Mesodermal cell (in vitro differentiated cells): ENCODE data around the gene VEPH1. TPM values are rescaled to one million over a fixed set of nuclear protein-coding genes. Genes with fewer than 3 reads are reported as not detected.

Experiments used
- H3K27ac ChIP-seq: 2 replicates; pipeline ENCODE4 v1.7.0; 2013; ENCODE audit warnings: mild to moderate bottlenecking, low read depth, low read length, moderate library complexity; ENCODE audit not compliant: severe bottlenecking
- H3K36me3 ChIP-seq: 2 replicates; pipeline ENCODE4 v1.7.1; 2013; ENCODE audit warnings: mild to moderate bottlenecking, low read length, moderate library complexity; ENCODE audit not compliant: control insufficient read depth, insufficient read depth
- H3K4me1 ChIP-seq: one replicate; pipeline ENCODE4 v1.7.1; 2013; ENCODE audit warnings: mild to moderate bottlenecking, low read length; ENCODE audit not compliant: insufficient read depth, control insufficient read depth, poor library complexity, severe bottlenecking
- H3K4me3 ChIP-seq: 2 replicates; pipeline ENCODE4 v1.7.0; 2013; ENCODE audit warnings: low read length, control low read depth, mild to moderate bottlenecking; ENCODE audit not compliant: insufficient read depth, poor library complexity, severe bottlenecking; ENCODE audit errors: extremely low read depth
- H3K9me3 ChIP-seq: 2 replicates; pipeline ENCODE4 v1.7.1; 2013; ENCODE audit warnings: mild to moderate bottlenecking, low read length, moderate library complexity; ENCODE audit not compliant: control insufficient read depth
- WGBS, 2 experiments: methylation state at CpG; one replicate each; pipeline ENCODE4 v1.1.5; 2013; ENCODE audit warnings: missing lambda C conversion rate in 2 of 2; ENCODE audit not compliant: insufficient coverage in 2 of 2; 5-methylcytosine and 5-hydroxymethylcytosine counted together
- polyA plus RNA-seq, 2 experiments: library from polyadenylated mRNA; stranded (reverse); fragments of 50-300 nt; gene quantifications; one replicate each; pipeline ENCODE4 v1.2.3, GENCODE V29; 2013

VEPH1 gene
- polyA plus RNA-seq (2013, experiment 1 of 2): 7.4 TPM
- 7.2 TPM for polyA plus RNA-seq (2013, experiment 2 of 2)

- Histone ChIP-seq H3K36me3 (no peaks in the 10 kb centered on the region), H3K9me3 (no peaks in the 10 kb centered on the region), H3K4me3 (no peak within 1 kb of the TSS), H3K27ac (peak within 1 kb of the TSS; percentile 29), H3K4me1 (peaks cover 3% of the 10 kb centered on the region)
- 33 to 38% methylated on average over 5 of the region's 7 CpGs for WGBS, 2 experiments
Observed at GRCh38 chr3:157502916-157503595, at the start of gene VEPH1. Gene VEPH1, minus strand, starts transcription at chr3:157503416. Its CDS starts 8,067 bp downstream, at chr3:157495349.

GRCh38 chr3:157551961-157552360 is 48.7 kb upstream of the VEPH1 start:
- H3K36me3 ChIP-seq: no peaks in the 10 kb centered on the region

GRCh38 chr3:157549498-157549897 is 46.3 kb upstream of the VEPH1 start:
- Histone ChIP-seq H3K9me3 (no peaks in the 10 kb centered on the region), H3K4me3 (no peak overlapping the region), H3K36me3 (no peaks in the 10 kb centered on the region), H3K27ac (no peak overlapping the region), H3K4me1 (no peaks in the 10 kb centered on the region)
- WGBS, 2 experiments: 100% methylated on average over 1 of the region's 2 CpGs; no CpG with 5 or more reads in 1 of the 2 experiments

More at GRCh38 chr3:157551961-157552360, 48.7 kb upstream of the VEPH1 start:
- Histone ChIP-seq H3K27ac (no peak overlapping the region), H3K4me1 (no peaks in the 10 kb centered on the region), H3K9me3 (no peaks in the 10 kb centered on the region), H3K4me3 (no peak overlapping the region)
- WGBS, 2 experiments: 83 to 100% methylated on average over 1 of the region's 1 CpG

- Histone ChIP-seq H3K4me1 (no peaks in the 10 kb centered on the region), H3K4me3 (no peak overlapping the region), H3K27ac (no peak overlapping the region), H3K36me3 (no peaks in the 10 kb centered on the region), H3K9me3 (peaks cover 8% of the 10 kb centered on the region)
- 79 to 84% methylated on average over 2 to 3 of the region's 4 CpGs for WGBS, 2 experiments
Observed at GRCh38 chr3:157544501-157545130, 41.4 kb upstream of the VEPH1 start.

GRCh38 chr3:157543501-157544035 is 40.4 kb upstream of the VEPH1 start:
- peak overlapping the region; percentile 24 for H3K4me3 ChIP-seq
- 90 to 93% methylated on average over 8 to 10 of the region's 13 CpGs for WGBS, 2 experiments
- H3K36me3 ChIP-seq: no peaks in the 10 kb centered on the region
- H3K4me1 ChIP-seq: no peaks in the 10 kb centered on the region
- peaks cover 8% of the 10 kb centered on the region for H3K9me3 ChIP-seq
- no peak overlapping the region for H3K27ac ChIP-seq

DNA sequence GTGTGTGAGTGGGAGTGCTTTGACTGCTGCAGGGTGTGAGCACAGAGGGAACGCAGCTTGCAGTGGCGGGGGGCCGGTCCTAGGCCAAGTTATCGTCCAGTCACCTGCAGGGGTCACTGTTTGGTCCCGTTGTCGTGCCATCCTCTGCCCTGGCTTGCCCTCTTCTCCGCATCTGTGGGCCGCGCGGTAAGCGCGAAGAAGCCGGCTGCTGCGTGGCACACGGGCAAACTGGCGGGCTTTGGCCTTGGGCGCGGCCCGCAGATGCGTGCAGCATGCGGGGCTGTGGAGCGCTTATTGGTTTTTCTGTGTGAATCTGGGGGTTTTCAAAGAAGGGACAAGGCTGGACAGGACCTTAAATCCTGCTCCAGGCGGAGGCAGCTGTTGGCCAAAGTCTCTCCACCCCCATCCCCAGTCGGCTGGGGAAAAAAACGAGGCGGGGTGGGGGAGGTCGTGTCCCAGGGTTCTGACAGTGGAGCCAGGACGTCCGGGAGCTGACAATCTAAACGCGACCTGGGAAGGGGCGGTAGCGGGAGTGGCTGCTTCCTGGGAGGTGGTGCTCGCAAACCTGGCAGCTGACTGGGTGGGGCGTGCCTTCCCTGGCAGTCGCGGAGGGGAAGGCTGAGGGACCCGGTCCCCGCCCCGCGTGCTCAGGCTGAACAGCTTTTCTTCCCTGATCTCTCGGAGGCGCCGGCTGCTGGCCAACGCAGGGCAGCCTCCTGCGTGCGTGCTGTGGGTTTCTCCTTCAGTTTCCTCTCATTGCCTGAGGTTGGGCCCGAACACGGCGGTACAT is 39.7 kb upstream of the VEPH1 start:
- H3K9me3 ChIP-seq: peaks cover 8% of the 10 kb centered on the region
- WGBS, 2 experiments: 34 to 47% methylated on average over 27 to 45 of the region's 50 CpGs
- H3K27ac ChIP-seq: no peak overlapping the region
- H3K36me3 ChIP-seq: no peaks in the 10 kb centered on the region
- H3K4me3 ChIP-seq: peak overlapping the region; percentile 24
- no peaks in the 10 kb centered on the region for H3K4me1 ChIP-seq

DNA sequence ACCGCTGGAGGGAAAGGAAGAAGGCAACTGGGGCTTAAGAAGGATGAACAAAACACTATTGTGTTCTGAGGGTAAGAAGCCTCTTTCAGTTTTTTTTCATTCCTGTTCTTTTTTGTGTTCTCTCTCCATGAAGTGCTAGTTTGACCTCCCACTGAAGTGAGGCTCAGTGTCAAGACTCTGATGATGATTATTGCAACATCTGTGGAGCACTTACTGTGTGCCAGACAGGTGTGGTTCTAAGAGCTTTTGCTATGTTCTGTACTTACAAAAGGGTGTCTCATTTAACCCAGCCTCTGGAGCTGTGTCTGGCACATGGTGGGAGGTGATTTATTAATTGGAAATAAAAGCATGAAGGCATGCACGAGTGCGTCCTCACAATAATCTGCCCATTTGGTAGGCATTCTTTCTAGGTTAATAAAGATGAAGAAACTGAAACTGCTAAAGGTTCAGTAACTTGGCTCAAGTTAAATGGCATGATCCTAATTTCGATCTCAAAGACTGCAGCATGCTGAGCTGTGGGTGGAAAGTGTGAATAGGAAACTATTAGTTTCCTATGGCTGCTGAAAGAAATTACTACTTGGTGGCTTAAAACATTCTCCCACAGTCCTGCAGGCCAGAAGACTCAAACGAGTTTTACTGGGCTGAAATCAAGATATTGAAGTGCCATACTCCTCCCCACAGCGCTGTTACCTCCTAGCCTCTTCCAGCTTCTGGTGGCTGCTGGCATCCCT is 38.5 kb upstream of the VEPH1 start:
- Histone ChIP-seq H3K4me1 (no peaks in the 10 kb centered on the region), H3K36me3 (no peaks in the 10 kb centered on the region), H3K27ac (no peak overlapping the region), H3K4me3 (no peak overlapping the region), H3K9me3 (peaks cover 8% of the 10 kb centered on the region)
- 87 to 93% methylated on average over 5 of the region's 6 CpGs for WGBS, 2 experiments

DNA sequence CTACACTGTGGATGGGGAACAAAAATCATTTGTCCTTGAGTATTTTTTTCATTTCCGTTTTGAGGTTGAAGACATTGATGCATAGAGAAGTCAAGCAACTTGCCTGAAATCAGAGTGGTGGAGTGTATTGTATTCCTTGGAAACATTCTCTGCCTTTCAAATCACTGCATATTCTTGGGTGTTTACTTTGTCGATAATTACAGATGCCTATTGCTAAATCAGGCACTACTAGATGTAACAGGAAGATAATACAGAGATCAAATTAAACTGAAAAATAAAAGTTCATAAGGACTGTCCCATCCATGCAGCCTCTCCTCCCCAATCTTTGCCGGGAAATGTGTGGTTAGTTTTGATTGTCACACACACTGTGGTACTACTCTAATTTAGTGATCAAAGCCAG is 37.4 kb upstream of the VEPH1 start:
- Histone ChIP-seq H3K4me3 (no peak overlapping the region), H3K4me1 (no peaks in the 10 kb centered on the region), H3K27ac (no peak overlapping the region), H3K9me3 (peaks cover 8% of the 10 kb centered on the region), H3K36me3 (no peaks in the 10 kb centered on the region)
- WGBS, 2 experiments: no CpG with 5 or more reads among the region's 3 CpGs

DNA sequence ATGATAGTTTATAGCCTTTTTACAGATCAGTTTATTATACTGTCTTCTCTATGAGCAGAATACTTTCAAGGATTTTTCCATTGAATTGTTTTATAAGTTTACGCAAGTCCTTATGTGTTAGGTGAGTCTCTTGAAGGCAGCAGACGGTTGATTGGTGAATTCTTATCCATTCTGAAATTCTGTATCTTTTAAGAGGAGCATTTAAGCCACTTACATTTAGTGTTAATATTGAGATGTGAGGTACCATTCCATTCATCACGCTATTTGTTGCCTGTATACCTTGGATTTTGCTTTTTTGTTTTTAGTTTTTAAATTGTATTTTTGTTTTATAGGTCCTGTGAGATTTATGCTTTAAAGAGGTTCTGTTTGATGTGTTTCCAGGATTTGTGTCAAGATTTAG is 32.5 kb upstream of the VEPH1 start:
- Histone ChIP-seq H3K36me3 (no peaks in the 10 kb centered on the region), H3K9me3 (no peaks in the 10 kb centered on the region), H3K4me1 (peaks cover 16% of the 10 kb centered on the region), H3K4me3 (no peak overlapping the region), H3K27ac (no peak overlapping the region)
- 83 to 86% methylated on average over 1 of the region's 3 CpGs for WGBS, 2 experiments

DNA sequence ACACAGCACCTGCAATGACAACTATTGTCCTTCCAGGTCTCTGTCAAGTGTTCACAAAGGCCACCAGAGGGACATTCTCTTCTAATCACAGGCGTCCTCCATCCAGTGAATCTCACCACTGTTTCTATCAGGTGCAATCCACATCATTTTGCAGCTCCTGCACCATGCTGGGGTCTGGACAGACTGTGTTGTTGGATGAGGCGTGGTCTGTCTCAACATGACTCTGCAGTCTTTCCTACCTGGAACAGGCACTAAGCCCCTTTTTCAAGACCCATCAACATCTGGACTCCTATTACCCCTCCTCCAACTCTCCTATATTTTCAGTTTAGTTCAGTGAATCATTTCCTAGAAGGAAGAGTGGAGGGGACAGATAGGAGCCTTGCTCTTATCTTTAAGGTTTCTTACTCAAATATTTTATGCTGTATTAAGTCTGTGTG is 31.5 kb upstream of the VEPH1 start:
- WGBS, 2 experiments: 83 to 100% methylated on average over 1 of the region's 2 CpGs
- no peak overlapping the region for H3K4me3 ChIP-seq
- peaks cover 16% of the 10 kb centered on the region for H3K4me1 ChIP-seq
- H3K9me3 ChIP-seq: no peaks in the 10 kb centered on the region
- no peak overlapping the region for H3K27ac ChIP-seq
- H3K36me3 ChIP-seq: no peaks in the 10 kb centered on the region
